Heart left ventricle (tissue), 16 donors: Measurements from ENCODE around the gene NDOR1. TPM values are rescaled to one million over a fixed set of nuclear protein-coding genes. Genes with fewer than 3 reads are reported as not detected.
"Not testable (repeated sequence)": the region's sequence is repeated elsewhere in the genome, so short reads cannot be mapped to it uniquely, and the experiment has no call there.

ENCODE experiments used
- ATAC-seq, 4 donors: fragments of 200-7000 bp; cut with Tn5 transposase; one replicate each; pipeline ENCODE4 v1.9.1; 2020 to 2022; ENCODE audit warnings: moderate library complexity in 4 of 4, mild to moderate bottlenecking in 3 of 4, moderate number of reproducible peaks in 1 of 4
- DNase-seq, 5 donors: peaks; one replicate each; pipeline ENCODE4 v3.0.0-alpha.2; 2020
- H3K27ac ChIP-seq, 12 donors: fragments of 200-600 bp; sonication (generic) in 4 of 12; one replicate each; pipeline versions ENCODE4 v1.5.0 to v1.8.0; 2016 to 2022; ENCODE audit warnings: mild to moderate bottlenecking in 2 of 12
- H3K27me3 ChIP-seq, 9 donors: fragments of 200-600 bp; sonication (generic) in 2 of 9; one replicate each; pipeline versions ENCODE4 v1.5.1 to v1.8.0; 2016 to 2022; ENCODE audit warnings: mild to moderate bottlenecking in 3 of 9
- H3K36me3 ChIP-seq, 9 donors: fragments of 200-600 bp; sonication (generic) in 2 of 9; one replicate each; pipeline versions ENCODE4 v1.5.0 to v1.8.0; 2018 to 2022; ENCODE audit warnings: mild to moderate bottlenecking in 2 of 9
- H3K4me1 ChIP-seq, 12 donors: fragments of 200-600 bp; sonication (generic) in 4 of 12; one replicate each; pipeline versions ENCODE4 v1.5.0 to v1.8.0; 2016 to 2022; ENCODE audit warnings: mild to moderate bottlenecking in 3 of 12
- H3K4me3 ChIP-seq, 12 donors: fragments of 200-600 bp; sonication (generic) in 4 of 12; one replicate each; pipeline versions ENCODE4 v1.5.0 to v1.8.0; 2017 to 2022; ENCODE audit warnings: mild to moderate bottlenecking in 9 of 12, moderate library complexity in 4 of 12
- H3K9me3 ChIP-seq, 12 donors: fragments of 200-600 bp; sonication (generic) in 4 of 12; one replicate each; pipeline versions ENCODE4 v1.5.0 to v1.8.0; 2016 to 2022; ENCODE audit warnings: mild to moderate bottlenecking in 1 of 12
- POLR2A ChIP-seq, 2 donors: fragments of 450-650 bp; IDR thresholded peaks; one replicate each; pipeline ENCODE4 v1.6.1; 2017; ENCODE audit warnings: antibody characterized with exemption in 2 of 2, mild to moderate bottlenecking in 2 of 2, moderate library complexity in 2 of 2
- WGBS, 4 donors: extraction: QIAGEN DNeasy Blood & Tissue Kit in 2 of 4; methylation state at CpG; one replicate each; pipeline versions ENCODE4 v1.1.5 to v1.1.7; 2013 to 2018; 5-methylcytosine and 5-hydroxymethylcytosine counted together
- intact Hi-C, 10 donors: fragments of 100-400 bp; cut with DNase I; formaldehyde crosslinking; loops; one replicate each; pipeline versions ENCODE4 v1.11.1 to v1.14.2; 2022
- polyA plus RNA-seq, 2 donors: library from polyadenylated mRNA; stranded (reverse); fragments of 200-250 nt; gene quantifications; one replicate each; pipeline ENCODE4 v1.2.3, GENCODE V29; 2013
- total RNA-seq, 9 donors: library from RNA; depleted of rRNA in 2 of 9; stranded (reverse); fragments of >200 nt in 2 of 9; fragmentation: NEBNext Ultra II Directional in 3 of 9; extraction: Animal tissue kit (Norgen Biotek cat#: 25700) in 3 of 9; gene quantifications; one replicate each; pipeline versions ENCODE4 v1.1.0 to v1.2.4, GENCODE V29; 2016 to 2023
- TF ChIP-seq, protein P1 (sequence below), 12 donors: fragments of 200-600 bp; sonication (generic) in 4 of 12; IDR thresholded peaks; one replicate each; pipeline versions ENCODE4 v1.5.0 to v1.8.0; 2018 to 2022; ENCODE audit warnings: antibody characterized with exemption in 12 of 12, mild to moderate bottlenecking in 5 of 12
- donor health status: ischemic (EF 13 %, LVEDD 7.1; RV severe dilation, severe dysfunction).
- donor health status: healthy with polysubstance abuse.
- donor health status: DM: no; HTN: yes; CAD: no.
- donor health status: DM: no; HTN: no; CAD: no.
- donor health status: ischemic (EF 25% LVEDD 6.9; RV normal size, moderate dysfunction).
- donor health status: ischemic (EF 25% LVEDD 5.7; RV mildly dilated, moderate dysfunction).
- donor health status: healthy.
- donor health status: DM: yes; HTN: yes; CAD: no.
- donor health status: ischemic (EF 35%, LVEDD 5.7; RV mildly dilated, moderate dysfunction).
- donor health status: nonischemic (EF 11% LVEDD 7.7; RV severe dilation, severe dysfunction).
- donor health status: DM: yes; HTN: yes; CAD: no.
- donor health status: PGD.
- donor health status: ischemic (EF 29% LVEDD 5.4; RV normal size, mild dysfunction).
- donor health status: nonischemic (EF 23%, LVEDD 6.1; RV moderate dilation, normal function).

The NDOR1 gene
- total and polyA plus RNA-seq, 11 donors: 4.5 to 9.6 (median 6.2) TPM

DNA sequence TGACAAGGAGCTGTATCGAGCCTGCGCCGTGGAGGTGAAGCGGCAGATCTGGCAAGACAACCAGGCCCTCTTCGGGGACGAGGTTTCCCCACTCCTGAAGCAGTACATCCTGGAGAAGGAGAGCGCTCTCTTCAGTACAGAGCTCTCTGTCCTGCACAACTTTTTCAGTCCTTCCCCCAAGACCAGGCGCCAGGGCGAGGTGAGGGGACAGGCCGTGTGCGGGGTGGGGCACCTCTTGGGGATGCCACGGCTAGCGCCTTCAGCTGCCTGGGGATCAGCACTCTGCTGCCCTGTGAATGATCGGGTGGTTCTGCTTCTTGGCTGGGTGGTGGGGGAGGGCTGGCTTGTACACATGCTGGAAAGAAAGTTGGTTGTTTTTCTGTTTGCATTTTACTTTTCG, 51.4 kb downstream of the NDOR1 start:
- H3K36me3 ChIP-seq: peaks cover 0 to 40% (median 29%) of the 10 kb centered on the region in 9 donors
- H3K4me3 ChIP-seq: peak overlapping the region in 6 of 12 donors; percentile 87 to 100 (median 99)
- peaks cover 7 to 28% (median 20%) of the 10 kb centered on the region in 12 donors for H3K4me1 ChIP-seq
- intact Hi-C loops: no loop called here
- WGBS, 4 donors: 85 to 93% (median 90%) methylated on average over 14 to 15 of the region's 15 CpGs
- TF ChIP-seq, protein P1, sequence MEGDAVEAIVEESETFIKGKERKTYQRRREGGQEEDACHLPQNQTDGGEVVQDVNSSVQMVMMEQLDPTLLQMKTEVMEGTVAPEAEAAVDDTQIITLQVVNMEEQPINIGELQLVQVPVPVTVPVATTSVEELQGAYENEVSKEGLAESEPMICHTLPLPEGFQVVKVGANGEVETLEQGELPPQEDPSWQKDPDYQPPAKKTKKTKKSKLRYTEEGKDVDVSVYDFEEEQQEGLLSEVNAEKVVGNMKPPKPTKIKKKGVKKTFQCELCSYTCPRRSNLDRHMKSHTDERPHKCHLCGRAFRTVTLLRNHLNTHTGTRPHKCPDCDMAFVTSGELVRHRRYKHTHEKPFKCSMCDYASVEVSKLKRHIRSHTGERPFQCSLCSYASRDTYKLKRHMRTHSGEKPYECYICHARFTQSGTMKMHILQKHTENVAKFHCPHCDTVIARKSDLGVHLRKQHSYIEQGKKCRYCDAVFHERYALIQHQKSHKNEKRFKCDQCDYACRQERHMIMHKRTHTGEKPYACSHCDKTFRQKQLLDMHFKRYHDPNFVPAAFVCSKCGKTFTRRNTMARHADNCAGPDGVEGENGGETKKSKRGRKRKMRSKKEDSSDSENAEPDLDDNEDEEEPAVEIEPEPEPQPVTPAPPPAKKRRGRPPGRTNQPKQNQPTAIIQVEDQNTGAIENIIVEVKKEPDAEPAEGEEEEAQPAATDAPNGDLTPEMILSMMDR (IDR thresholded peaks at IDR 0.05): no peak
- TF ChIP-seq POLR2A (IDR thresholded peaks at IDR 0.05): no peak
- H3K9me3 ChIP-seq: no peaks in the 10 kb centered on the region
- peak in 1 of 5 donors; percentile 44 for DNase-seq
- H3K27me3 ChIP-seq: no peaks in the 10 kb centered on the region
- H3K27ac ChIP-seq: no peak overlapping the region
- no peak for ATAC-seq

DNA sequence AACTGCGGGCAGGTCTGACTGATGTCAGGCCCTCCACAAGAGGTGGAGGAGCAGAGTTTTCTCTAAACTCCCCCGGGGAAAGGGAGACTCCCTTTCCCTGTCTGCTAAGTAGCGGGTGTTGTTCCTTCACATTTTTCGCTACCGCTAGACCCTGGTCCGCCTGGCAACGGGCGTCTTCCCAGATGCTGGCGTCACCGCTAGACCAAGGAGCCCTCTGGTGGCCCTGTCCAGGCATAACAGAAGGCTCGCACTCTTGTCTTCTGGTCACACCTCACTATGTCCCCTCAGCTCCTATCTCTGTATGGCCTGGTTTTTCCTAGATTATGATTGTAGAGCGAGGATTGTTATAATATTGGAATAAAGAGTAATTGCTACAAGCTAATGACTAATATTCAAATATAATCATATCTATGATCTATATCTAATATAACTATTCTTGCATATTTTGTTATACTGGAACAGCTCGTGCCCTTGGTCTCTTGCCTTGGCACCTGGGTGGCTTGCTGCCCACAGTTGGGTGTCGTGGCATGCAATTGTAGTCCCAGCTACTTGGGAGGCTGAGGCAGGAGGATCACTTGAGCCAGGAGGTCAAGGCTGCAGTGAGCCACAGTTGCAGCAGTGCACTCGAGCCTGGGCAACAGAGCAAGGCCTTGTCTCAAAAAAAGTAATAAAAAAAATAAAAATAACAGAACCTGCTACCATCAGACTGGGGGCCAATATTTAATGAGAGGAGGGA, 56.8 kb downstream of the NDOR1 start:
- H3K27ac ChIP-seq, H3K4me3 ChIP-seq, H3K9me3 ChIP-seq, ATAC-seq, intact Hi-C loops, H3K27me3 ChIP-seq: not testable (repeated sequence)
- TF ChIP-seq, protein P1 (IDR thresholded peaks at IDR 0.05): peak; percentile 38 to 58 (median 50)
- peaks cover 0 to 16% (median 0%) of the 10 kb centered on the region in 12 donors for H3K4me1 ChIP-seq
- H3K36me3 ChIP-seq: peaks cover 0 to 73% (median 53%) of the 10 kb centered on the region in 9 donors
- peak in 2 of 5 donors; percentile 25 to 32 for DNase-seq
- WGBS, 4 donors: 30 to 57% (median 31%) methylated on average over 7 to 15 of the region's 15 CpGs

DNA sequence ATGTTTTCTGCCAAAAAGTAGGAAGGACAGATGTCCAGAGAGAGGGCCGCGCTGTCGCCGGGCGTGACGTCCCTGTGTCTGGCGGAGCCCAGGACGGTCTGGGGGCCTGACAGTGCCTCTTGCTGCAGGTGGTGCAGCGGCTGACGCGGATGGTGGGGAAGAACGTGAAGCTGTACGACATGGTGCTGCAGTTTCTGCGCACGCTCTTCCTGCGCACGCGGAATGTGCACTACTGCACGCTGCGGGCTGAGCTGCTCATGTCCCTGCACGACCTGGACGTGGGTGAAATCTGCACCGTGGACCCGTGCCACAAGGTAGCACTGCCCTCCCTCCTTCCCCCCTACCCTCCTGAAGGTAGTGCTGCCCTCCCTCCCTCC, 57.4 kb downstream of the NDOR1 start:
- 84 to 93% (median 90%) methylated on average over 24 of the region's 24 CpGs for WGBS, 4 donors
- TF ChIP-seq, protein P1 (IDR thresholded peaks at IDR 0.05): no peak
- no peak for TF ChIP-seq POLR2A (IDR thresholded peaks at IDR 0.05)
- Histone ChIP-seq H3K27ac (no peak overlapping the region), H3K27me3 (no peaks in the 10 kb centered on the region), H3K4me3 (no peak overlapping the region), H3K36me3 (peaks cover 0 to 73% (median 57%) of the 10 kb centered on the region in 9 donors), H3K9me3 (no peaks in the 10 kb centered on the region), H3K4me1 (peaks cover 0 to 22% (median 3%) of the 10 kb centered on the region in 12 donors)
- intact Hi-C loops: no loop called here
- DNase-seq (peak in 1 of 5 donors; percentile 7), ATAC-seq (peak in 2 of 4 donors; percentile 18 to 20)

GRCh38 chr9:137263506-137263905, 58.0 kb downstream of the NDOR1 start:
- Histone ChIP-seq H3K4me1 (peaks cover 0 to 28% (median 9%) of the 10 kb centered on the region in 12 donors), H3K4me3 (no peak overlapping the region), H3K9me3 (no peaks in the 10 kb centered on the region), H3K27me3 (no peaks in the 10 kb centered on the region), H3K36me3 (peaks cover 0 to 71% (median 53%) of the 10 kb centered on the region in 9 donors), H3K27ac (no peak overlapping the region)
- WGBS, 4 donors: 81 to 87% (median 82%) methylated on average over 10 of the region's 10 CpGs
- TF ChIP-seq, protein P1 (IDR thresholded peaks at IDR 0.05): no peak
- no peak for TF ChIP-seq POLR2A (IDR thresholded peaks at IDR 0.05)
- DNase-seq (peak in 1 of 5 donors; percentile 7), ATAC-seq (no peak)
- intact Hi-C loops: no loop called here
